LNCaP clone FGC (cell line): Measurements from ENCODE around the gene STXBP2.

ENCODE experiments used
- DNase-seq: peaks from one replicate; pipeline ENCODE4 v3.0.0-alpha.2; 2011; ENCODE audit warnings: low read depth
- H3K4me3 ChIP-seq: 2 replicates; pipeline ENCODE4 v1.5.1; 2011; ENCODE audit warnings: mild to moderate bottlenecking, low read depth, low read length, control low read depth
- TF ChIP-seq, protein P1 (sequence below): IDR thresholded peaks from 2 replicates; pipeline ENCODE4 v1.5.1; 2012; ENCODE audit warnings: mild to moderate bottlenecking; ENCODE audit not compliant: control insufficient read depth, insufficient read depth; ENCODE audit errors: extremely low read depth

STXBP2 gene

GRCh38 chr19:7676376-7676775 lies 39.5 kb downstream of the STXBP2 start:
- no peak for DNase-seq
- TF ChIP-seq, protein P1, sequence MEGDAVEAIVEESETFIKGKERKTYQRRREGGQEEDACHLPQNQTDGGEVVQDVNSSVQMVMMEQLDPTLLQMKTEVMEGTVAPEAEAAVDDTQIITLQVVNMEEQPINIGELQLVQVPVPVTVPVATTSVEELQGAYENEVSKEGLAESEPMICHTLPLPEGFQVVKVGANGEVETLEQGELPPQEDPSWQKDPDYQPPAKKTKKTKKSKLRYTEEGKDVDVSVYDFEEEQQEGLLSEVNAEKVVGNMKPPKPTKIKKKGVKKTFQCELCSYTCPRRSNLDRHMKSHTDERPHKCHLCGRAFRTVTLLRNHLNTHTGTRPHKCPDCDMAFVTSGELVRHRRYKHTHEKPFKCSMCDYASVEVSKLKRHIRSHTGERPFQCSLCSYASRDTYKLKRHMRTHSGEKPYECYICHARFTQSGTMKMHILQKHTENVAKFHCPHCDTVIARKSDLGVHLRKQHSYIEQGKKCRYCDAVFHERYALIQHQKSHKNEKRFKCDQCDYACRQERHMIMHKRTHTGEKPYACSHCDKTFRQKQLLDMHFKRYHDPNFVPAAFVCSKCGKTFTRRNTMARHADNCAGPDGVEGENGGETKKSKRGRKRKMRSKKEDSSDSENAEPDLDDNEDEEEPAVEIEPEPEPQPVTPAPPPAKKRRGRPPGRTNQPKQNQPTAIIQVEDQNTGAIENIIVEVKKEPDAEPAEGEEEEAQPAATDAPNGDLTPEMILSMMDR = no peak
- H3K4me3 ChIP-seq = no peak overlapping the region

GRCh38 chr19:7676854-7677253 lies 39.9 kb downstream of the STXBP2 start, which contains the start of gene MCEMP1:
Gene MCEMP1 (plus strand): TSS chr19:7677090. CDS start chr19:7677121, 31 bp downstream.
- no peak for DNase-seq

DNA sequence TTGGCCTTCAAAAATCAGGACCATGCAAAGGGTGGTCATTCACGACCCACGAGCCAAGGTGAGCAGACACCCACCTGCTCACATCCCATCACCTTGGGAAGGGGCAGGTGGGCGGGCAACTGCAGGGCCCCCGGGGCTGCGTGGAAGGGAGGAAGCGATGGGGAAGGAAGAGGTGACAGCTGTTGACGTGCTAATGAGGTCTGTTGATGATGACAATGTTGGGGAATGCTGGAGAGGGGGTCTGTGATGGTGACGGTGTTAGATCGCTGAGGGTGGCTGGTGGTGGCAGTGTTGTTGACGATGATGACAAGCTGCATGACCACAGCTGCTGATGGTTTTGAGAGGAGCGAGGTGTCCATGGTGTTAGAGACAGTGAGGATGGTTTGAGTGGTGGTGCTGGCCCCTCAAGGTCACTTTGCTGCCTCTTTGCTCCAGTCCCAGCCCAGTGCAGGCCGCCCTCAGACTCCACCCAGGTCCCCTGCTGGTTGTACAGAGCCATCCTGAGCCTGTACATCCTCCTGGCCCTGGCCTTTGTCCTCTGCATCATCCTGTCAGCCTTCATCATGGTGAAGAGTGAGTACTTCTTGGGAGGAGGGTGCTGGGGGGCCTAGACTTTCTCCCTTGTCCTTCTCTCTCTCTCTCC lies 40.9 kb downstream of the STXBP2 start:
- TF ChIP-seq, protein P1 = no peak
- no peak overlapping the region for H3K4me3 ChIP-seq
- DNase-seq = no peak

More at GRCh38 chr19:7676854-7677253, 39.9 kb downstream of the STXBP2 start, which contains the start of gene MCEMP1:
- TF ChIP-seq, protein P1 = no peak
- H3K4me3 ChIP-seq = no peak within 1 kb of the TSS

DNA sequence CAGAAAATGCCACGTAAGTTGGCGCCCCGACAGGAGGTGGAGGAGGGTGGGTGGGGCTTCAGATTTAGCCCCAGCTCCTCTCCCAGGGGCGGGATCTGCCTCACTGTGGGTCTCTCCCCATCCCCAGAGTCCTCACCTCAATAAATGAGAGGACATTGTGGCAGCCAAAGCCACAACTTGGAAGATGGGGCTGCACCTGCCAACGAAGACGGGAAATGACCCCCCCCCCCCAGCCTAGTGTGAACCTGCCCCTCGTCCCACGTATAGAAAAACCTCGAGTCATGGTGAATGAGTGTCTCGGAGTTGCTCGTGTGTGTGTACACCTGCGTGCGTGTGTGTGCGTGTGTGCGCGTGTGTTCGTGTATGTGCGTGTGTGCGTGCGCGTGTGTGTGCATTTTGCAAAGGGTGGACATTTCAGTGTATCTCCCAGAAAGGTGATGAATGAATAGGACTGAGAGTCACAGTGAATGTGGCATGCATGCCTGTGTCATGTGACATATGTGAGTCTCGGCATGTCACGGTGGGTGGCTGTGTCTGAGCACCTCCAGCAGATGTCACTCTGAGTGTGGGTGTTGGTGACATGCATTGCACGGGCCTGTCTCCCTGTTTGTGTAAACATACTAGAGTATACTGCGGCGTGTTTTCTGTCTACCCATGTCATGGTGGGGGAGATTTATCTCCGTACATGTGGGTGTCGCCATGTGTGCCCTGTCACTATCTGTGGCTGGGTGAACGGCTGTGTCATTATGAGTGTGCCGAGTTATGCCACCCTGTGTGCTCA lies 42.3 kb downstream of the STXBP2 start:
- TF ChIP-seq, protein P1 = peak; percentile 44
- H3K4me3 ChIP-seq = no peak overlapping the region
- DNase-seq = no peak

- TF ChIP-seq, protein P1 = no peak
- H3K4me3 ChIP-seq = peak overlapping the region; percentile 85
- no peak for DNase-seq
Observed at GRCh38 chr19:7679771-7680605, 43.1 kb downstream of the STXBP2 start.

- TF ChIP-seq, protein P1 = peak; percentile 98
- peak within 1 kb of the TSS; percentile 85 for H3K4me3 ChIP-seq
- no peak for DNase-seq
Observed at GRCh38 chr19:7680606-7681339, 43.9 kb downstream of the STXBP2 start, which contains the start of gene TRAPPC5. Gene TRAPPC5 (plus strand): TSS chr19:7680833. CDS start chr19:7682254, 1,421 bp downstream.
